Suprapubic skin (tissue), 4 donors: ENCODE results near the gene PRSS27. TPM values are rescaled to one million over a fixed set of nuclear protein-coding genes. Genes with fewer than 3 reads are reported as not detected.

Experiments
- DNase-seq, 2 donors: peaks; one replicate each; pipeline ENCODE4 v3.0.0-alpha.2; 2019; ENCODE audit warnings: low spot score in 2 of 2
- H3K27ac ChIP-seq: fragments of 200-600 bp; sonication (generic); one replicate; pipeline ENCODE4 v1.5.1; 2019
- H3K27me3 ChIP-seq: fragments of 200-600 bp; sonication (generic); one replicate; pipeline ENCODE4 v1.5.1; 2019
- H3K36me3 ChIP-seq: fragments of 200-600 bp; sonication (generic); one replicate; pipeline ENCODE4 v1.5.1; 2019
- H3K4me1 ChIP-seq: fragments of 200-600 bp; sonication (generic); one replicate; pipeline ENCODE4 v1.5.1; 2019
- H3K4me3 ChIP-seq: fragments of 200-600 bp; sonication (generic); one replicate; pipeline ENCODE4 v1.5.1; 2019; ENCODE audit warnings: mild to moderate bottlenecking
- H3K9me3 ChIP-seq: fragments of 200-600 bp; sonication (generic); one replicate; pipeline ENCODE4 v1.5.1; 2019
- EP300 ChIP-seq: sonication (generic); formaldehyde crosslinking; IDR thresholded peaks from one replicate; pipeline ENCODE4 v1.6.1; 2017; ENCODE audit warnings: antibody characterized with exemption
- POLR2A ChIP-seq, 2 donors: fragments of 450-650 bp; IDR thresholded peaks; one replicate each; pipeline ENCODE4 v1.6.1; 2017; ENCODE audit warnings: antibody characterized with exemption in 2 of 2, mild to moderate bottlenecking in 2 of 2, moderate library complexity in 2 of 2
- POLR2AphosphoS5 ChIP-seq, 3 donors: sonication (generic); formaldehyde crosslinking; IDR thresholded peaks; one replicate each; pipeline ENCODE4 v1.6.1; 2017; ENCODE audit warnings: antibody characterized with exemption in 3 of 3
- WGBS: methylation state at CpG from one replicate; pipeline ENCODE4 v1.1.5; 2018; 5-methylcytosine and 5-hydroxymethylcytosine counted together
- total RNA-seq, 4 donors: library from RNA; depleted of rRNA; stranded (reverse); fragments of >200 nt; gene quantifications; one replicate each; pipeline ENCODE4 v1.1.0, GENCODE V29; 2016
- TF ChIP-seq, protein P1 (sequence below), 2 donors: fragments of 200-600 bp in 1 of 2; fragments of 450-650 bp in 1 of 2; sonication (generic) in 1 of 2; IDR thresholded peaks; one replicate each; pipeline ENCODE4 v1.5.1; 2016 to 2019; ENCODE audit warnings: antibody characterized with exemption in 2 of 2, mild to moderate bottlenecking in 1 of 2, moderate library complexity in 1 of 2

Gene PRSS27
- total RNA-seq, 4 donors from 2014 or later = 1.6 to 9.5 (median 5.6) TPM

DNA sequence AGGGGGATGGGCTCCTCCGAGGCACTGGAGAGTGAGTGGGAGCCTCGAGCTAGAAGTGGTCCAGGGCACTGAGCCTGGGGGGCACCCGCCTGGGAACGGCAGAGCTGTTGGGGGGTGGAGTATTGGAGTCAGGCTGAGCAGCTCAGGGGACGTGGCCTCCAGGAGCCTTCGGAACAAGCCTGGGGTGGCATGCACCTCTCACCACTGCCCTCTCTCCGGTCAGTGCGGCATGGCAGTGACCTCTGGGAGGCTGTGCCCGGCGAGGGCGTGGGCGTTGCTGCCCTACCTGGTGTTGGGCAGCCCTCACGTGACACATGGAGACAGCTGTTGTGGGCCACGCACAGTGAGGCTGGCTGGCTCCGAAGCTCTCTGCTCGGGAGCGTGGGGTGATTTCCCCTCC is 13.9 kb downstream of the PRSS27 start:
- Histone ChIP-seq H3K27me3 (no peaks in the 10 kb centered on the region), H3K36me3 (peaks cover 87% of the 10 kb centered on the region), H3K27ac (no peak overlapping the region), H3K9me3 (no peaks in the 10 kb centered on the region), H3K4me1 (peaks cover 7% of the 10 kb centered on the region), H3K4me3 (no peak overlapping the region)
- TF ChIP-seq POLR2A (IDR thresholded peaks at IDR 0.05) (no peak), EP300 (no peak), POLR2AphosphoS5 (IDR thresholded peaks at IDR 0.05) (no peak)
- TF ChIP-seq, protein P1, sequence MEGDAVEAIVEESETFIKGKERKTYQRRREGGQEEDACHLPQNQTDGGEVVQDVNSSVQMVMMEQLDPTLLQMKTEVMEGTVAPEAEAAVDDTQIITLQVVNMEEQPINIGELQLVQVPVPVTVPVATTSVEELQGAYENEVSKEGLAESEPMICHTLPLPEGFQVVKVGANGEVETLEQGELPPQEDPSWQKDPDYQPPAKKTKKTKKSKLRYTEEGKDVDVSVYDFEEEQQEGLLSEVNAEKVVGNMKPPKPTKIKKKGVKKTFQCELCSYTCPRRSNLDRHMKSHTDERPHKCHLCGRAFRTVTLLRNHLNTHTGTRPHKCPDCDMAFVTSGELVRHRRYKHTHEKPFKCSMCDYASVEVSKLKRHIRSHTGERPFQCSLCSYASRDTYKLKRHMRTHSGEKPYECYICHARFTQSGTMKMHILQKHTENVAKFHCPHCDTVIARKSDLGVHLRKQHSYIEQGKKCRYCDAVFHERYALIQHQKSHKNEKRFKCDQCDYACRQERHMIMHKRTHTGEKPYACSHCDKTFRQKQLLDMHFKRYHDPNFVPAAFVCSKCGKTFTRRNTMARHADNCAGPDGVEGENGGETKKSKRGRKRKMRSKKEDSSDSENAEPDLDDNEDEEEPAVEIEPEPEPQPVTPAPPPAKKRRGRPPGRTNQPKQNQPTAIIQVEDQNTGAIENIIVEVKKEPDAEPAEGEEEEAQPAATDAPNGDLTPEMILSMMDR (IDR thresholded peaks at IDR 0.05) = no peak
- WGBS = 92% methylated on average over 11 of the region's 17 CpGs
- DNase-seq = no peak

DNA sequence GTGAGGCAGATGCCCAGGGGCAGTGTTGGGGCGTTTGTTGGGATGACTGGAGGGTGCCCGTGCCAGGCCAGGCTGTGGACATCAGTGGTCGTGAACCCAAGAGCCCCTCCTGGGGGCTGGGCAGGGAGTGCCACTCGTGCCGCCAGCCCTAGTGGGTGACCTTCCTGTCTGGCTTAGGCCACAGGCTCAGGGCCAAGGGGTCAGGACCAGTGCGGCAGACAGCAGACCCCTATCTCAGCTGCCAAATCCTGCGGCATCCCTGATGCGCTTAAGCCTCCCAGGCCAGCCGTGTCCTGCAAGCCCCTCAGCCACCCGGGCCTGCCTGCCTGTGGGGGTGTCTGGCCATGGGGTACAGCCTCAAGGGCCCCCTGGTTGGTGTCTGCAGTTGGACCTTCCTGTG is 14.7 kb downstream of the PRSS27 start:
- TF ChIP-seq EP300 (no peak), POLR2A (IDR thresholded peaks at IDR 0.05) (no peak), POLR2AphosphoS5 (IDR thresholded peaks at IDR 0.05) (no peak)
- TF ChIP-seq, protein P1 (IDR thresholded peaks at IDR 0.05) = no peak
- Histone ChIP-seq H3K9me3 (no peaks in the 10 kb centered on the region), H3K4me1 (peaks cover 3% of the 10 kb centered on the region), H3K4me3 (no peak overlapping the region), H3K27ac (no peak overlapping the region), H3K36me3 (peaks cover 95% of the 10 kb centered on the region), H3K27me3 (no peaks in the 10 kb centered on the region)
- no CpG with 5 or more reads among the region's 10 CpGs for WGBS
- DNase-seq = no peak

DNA sequence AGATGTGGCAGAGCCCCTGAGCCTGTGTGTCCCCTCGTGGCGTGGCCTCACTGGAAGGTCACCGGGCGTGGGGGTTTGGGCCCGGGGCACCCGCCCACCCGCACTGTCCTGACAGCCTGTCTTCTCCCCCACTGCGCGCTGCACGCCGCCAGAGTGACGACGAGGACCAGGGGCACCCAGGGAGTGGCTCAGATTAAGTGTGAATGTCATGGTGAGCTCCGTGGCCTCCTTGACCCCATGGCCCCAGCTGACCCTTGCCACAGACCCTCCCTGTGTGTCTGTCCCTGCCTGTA is 15.1 kb downstream of the PRSS27 start:
- peaks cover 99% of the 10 kb centered on the region for H3K36me3 ChIP-seq
- H3K9me3 ChIP-seq = no peaks in the 10 kb centered on the region
- WGBS = no CpG with 5 or more reads among the region's 14 CpGs
- no peak for TF ChIP-seq POLR2A (IDR thresholded peaks at IDR 0.05)
- TF ChIP-seq POLR2AphosphoS5 (IDR thresholded peaks at IDR 0.05) = no peak
- TF ChIP-seq EP300 = no peak
- TF ChIP-seq, protein P1 (IDR thresholded peaks at IDR 0.05) = no peak
- H3K4me1 ChIP-seq = no peaks in the 10 kb centered on the region
- H3K4me3 ChIP-seq = no peak overlapping the region
- H3K27me3 ChIP-seq = no peaks in the 10 kb centered on the region
- H3K27ac ChIP-seq = no peak overlapping the region
- DNase-seq = no peak

DNA sequence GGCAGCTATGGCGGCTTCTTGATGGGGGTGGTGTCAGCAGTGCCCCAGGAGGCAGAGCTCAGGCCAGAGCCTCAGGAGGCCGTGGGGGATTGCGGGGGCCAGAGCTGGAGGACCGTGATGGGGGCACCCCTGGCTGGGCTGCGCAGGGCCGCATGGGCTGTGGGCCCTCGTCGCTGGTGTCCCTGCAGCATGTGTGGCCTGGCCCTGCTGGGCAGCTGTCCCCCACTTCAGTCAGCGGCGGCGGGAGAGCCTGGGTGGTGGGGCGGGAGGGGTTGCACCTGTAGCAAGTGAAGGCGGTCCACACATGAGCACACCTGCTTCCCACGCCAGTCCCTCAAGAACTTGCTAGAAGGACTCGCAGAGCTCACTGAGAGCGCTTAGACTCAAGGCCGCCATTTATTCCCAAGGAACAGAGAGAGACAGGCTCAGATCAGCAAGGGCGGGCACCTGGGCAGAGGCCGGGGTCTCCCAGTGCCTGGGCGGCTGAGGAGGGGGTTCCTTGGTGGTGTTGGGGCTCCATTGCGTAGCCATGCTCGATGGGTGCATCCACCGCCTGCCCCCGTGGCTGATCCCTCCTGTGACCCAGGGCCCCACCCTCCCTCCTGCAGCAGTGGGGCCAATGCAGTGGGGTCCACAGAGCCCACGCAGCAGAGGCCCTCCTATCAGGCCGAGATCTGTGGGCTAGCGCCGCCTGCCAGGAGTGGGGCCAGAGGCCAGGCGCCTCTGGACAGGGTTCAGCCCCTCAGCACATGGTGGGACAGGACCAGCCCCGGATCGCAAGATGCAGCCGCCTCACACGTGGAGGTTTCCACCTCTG is 15.7 kb downstream of the PRSS27 start:
- H3K36me3 ChIP-seq = peaks cover 100% of the 10 kb centered on the region
- WGBS = 93% methylated on average over 14 of the region's 33 CpGs
- H3K27me3 ChIP-seq = no peaks in the 10 kb centered on the region
- no peak overlapping the region for H3K27ac ChIP-seq
- H3K4me3 ChIP-seq = no peak overlapping the region
- H3K4me1 ChIP-seq = no peaks in the 10 kb centered on the region
- TF ChIP-seq, protein P1 (IDR thresholded peaks at IDR 0.05) = no peak
- TF ChIP-seq EP300 (no peak), POLR2AphosphoS5 (IDR thresholded peaks at IDR 0.05) (no peak), POLR2A (IDR thresholded peaks at IDR 0.05) (no peak)
- H3K9me3 ChIP-seq = no peaks in the 10 kb centered on the region
- DNase-seq = no peak

DNA sequence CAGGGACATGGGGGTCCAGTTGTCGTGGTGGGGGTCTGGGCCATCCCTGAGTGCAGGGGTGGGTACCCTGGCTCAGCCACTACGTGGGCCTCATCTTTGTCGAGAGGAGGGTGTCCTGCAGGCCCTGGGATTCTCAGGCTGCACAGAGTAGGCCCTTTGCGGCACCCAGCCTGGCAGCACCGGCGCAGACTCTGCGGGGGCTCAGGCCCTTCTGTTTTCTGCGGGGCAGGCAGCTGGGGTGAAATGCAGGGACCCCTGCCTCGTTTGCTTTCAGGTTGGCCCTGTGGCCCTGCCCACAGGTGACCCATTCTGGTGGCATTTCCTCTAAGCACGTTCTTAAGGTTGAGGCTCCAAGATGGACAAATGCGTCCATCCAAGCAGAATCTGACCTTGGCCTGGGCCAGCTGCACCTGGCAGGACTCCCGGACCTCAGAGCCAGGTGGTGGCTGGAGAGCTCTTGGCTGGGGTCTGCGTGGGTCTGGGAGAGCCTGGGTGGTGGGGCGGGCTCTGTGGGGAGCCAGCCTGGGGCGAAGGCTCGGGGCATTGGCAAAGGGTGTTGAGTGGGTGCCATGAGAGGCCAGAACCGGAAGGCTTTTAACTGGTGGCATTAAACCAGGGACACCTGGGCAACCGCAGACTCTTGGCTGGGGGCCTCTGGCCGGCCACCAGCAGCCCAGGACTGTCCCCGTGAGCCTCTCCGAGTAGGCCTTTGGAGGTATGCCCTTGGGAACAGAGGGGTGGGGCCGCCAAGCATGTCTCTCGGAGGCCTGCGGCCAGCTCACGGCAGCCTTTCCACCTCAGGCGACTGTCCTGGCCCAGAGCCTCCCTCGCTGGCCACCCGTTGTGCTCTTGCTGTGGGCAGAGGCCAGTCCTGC is 16.9 kb downstream of the PRSS27 start:
- TF ChIP-seq, protein P1 (IDR thresholded peaks at IDR 0.05) = no peak
- TF ChIP-seq POLR2A (IDR thresholded peaks at IDR 0.05) = no peak
- no peak for TF ChIP-seq EP300
- no peak for TF ChIP-seq POLR2AphosphoS5 (IDR thresholded peaks at IDR 0.05)
- Histone ChIP-seq H3K4me1 (no peaks in the 10 kb centered on the region), H3K9me3 (no peaks in the 10 kb centered on the region), H3K4me3 (no peak overlapping the region), H3K27me3 (no peaks in the 10 kb centered on the region), H3K27ac (no peak overlapping the region), H3K36me3 (peaks cover 100% of the 10 kb centered on the region)
- WGBS = 78% methylated on average over 9 of the region's 28 CpGs
- no peak for DNase-seq
